Activated naive CD4-positive, alpha-beta T cell (primary cell): ENCODE results near the gene CD79A.

Source experiments
- DNase-seq, 4 experiments: peaks; one replicate each; lab custom pipeline; 2025; lab: John Stamatoyannopoulos, UW

Gene CD79A

GRCh38 chr19:41876847-41877832 is at the start of gene CD79A:
TSS of gene CD79A (plus strand) at chr19:41877279. CDS start at chr19:41877305, 26 bp downstream.
- no peak for DNase-seq

DNA sequence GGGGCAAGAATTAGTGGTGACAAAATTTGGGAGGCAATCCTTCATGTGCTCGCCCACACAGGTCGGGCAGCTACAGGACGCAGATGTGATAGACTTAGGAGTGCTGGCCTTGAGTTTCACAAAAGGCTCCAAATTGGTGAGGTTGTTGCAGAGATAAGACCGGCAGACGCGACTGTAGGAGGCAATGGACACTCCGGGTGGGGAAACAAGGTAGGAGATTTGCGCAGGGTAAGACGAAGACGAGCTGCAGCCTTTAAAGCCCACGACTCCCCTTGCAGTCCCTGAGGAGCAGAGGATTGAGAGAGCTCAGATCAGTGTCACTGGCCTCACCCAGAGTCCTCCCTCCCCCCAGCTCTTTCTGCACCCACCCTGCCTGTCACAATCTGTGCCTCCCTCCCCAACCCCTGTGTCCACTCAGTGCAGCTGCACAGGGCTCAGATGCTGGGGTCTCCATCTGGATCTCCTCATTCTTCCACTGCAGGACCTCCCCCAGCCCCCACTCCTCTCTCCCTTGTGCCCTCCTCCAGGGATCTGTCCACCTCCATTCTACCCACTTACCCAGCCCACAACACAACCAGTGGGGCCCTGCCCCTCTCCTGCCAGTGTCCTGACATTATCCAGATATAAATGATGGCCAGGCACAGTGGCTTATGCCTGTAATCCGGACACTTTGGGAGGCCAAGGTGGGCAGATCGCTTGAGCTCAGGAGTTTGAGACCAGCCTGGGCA is 38.9 kb upstream of the CD79A start:
- DNase-seq = no peak

DNA sequence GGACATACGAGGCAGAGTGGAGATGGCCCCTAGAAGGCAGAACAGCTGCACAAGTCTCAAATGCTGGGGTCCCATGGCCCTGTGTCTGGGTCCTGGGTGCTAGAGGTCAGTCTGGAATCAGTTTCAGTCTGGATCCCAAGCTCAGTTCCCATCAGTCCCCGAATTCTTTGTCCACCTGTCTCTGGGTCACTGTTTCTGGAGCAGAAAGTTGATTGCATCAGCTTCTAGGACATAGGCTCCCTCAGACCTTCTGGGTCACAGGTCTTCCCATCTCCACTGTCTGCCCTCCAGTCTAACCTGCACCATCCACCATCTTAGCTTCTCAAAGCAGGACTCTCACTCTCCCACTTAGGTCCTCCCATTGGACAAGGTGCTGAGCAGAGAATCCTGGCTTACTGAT is 37.9 kb upstream of the CD79A start:
- DNase-seq = no peak

GRCh38 chr19:41843371-41843770 is 33.7 kb upstream of the CD79A start:
- no peak for DNase-seq

GRCh38 chr19:41844601-41845000 is 32.5 kb upstream of the CD79A start, which contains the start of gene LYPD4:
TSS of gene LYPD4 (minus strand) at chr19:41844683. CDS start at chr19:41839285, 5,398 bp downstream.
- no peak for DNase-seq

GRCh38 chr19:41845001-41845050 is 32.3 kb upstream of the CD79A start, which contains the start of gene DMRTC2:
TSS of gene DMRTC2 (plus strand) at chr19:41845042. CDS start at chr19:41847429, 2,387 bp downstream.
- DNase-seq = no peak

- DNase-seq = no peak
Observed at GRCh38 chr19:41845051-41845590, 32.0 kb upstream of the CD79A start.

- no peak for DNase-seq
Observed at GRCh38 chr19:41847351-41848105, 29.6 kb upstream of the CD79A start.

GRCh38 chr19:41848666-41849065 is 28.4 kb upstream of the CD79A start:
- no peak for DNase-seq

- DNase-seq = no peak
Observed at GRCh38 chr19:41849067-41849466, 28.0 kb upstream of the CD79A start.

GRCh38 chr19:41850381-41850780 is 26.7 kb upstream of the CD79A start:
- no peak for DNase-seq

DNA sequence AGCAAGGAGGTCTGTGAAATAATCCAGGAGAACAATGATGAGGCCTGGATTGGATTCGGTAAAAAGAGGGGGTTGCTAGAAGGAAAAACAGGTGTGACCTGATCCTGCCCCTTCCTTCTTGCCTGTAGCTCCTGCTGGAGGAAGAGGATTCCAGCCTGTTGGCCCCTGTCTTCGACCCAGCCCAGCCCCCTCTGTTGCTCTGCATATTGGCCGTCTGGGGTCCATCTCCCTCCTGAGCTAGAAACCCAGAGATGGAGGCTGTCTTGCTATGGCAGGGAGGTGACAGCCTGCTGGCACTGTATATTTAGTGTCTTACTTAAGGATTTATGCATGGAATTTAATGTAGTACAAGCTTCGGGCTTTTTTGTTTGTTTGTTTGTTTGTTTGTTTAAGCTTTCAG is 25.6 kb upstream of the CD79A start:
- DNase-seq = no peak

- no peak for DNase-seq
Observed at GRCh38 chr19:41853344-41853743, 23.7 kb upstream of the CD79A start.

GRCh38 chr19:41853768-41854167 is 23.3 kb upstream of the CD79A start:
- no peak for DNase-seq

DNA sequence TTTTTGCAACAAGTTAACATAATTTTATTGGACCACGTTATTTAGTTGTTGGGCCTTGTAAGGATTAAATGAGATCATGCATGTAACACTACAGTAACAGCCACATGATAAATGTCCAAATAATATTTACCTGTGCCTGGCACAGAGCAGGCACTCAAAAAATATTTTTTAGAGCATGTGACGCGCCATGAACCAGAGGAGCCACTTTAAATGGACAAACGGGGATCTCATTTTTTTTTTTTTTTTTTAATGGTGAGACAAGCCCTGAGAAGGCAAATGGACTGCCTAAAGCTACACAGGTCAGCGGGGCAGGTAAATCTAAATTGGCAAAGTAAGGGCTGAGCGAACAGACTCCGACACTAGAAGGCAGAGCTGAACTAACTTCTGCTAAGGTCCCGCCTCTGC is 17.9 kb upstream of the CD79A start:
- DNase-seq = no peak

DNA sequence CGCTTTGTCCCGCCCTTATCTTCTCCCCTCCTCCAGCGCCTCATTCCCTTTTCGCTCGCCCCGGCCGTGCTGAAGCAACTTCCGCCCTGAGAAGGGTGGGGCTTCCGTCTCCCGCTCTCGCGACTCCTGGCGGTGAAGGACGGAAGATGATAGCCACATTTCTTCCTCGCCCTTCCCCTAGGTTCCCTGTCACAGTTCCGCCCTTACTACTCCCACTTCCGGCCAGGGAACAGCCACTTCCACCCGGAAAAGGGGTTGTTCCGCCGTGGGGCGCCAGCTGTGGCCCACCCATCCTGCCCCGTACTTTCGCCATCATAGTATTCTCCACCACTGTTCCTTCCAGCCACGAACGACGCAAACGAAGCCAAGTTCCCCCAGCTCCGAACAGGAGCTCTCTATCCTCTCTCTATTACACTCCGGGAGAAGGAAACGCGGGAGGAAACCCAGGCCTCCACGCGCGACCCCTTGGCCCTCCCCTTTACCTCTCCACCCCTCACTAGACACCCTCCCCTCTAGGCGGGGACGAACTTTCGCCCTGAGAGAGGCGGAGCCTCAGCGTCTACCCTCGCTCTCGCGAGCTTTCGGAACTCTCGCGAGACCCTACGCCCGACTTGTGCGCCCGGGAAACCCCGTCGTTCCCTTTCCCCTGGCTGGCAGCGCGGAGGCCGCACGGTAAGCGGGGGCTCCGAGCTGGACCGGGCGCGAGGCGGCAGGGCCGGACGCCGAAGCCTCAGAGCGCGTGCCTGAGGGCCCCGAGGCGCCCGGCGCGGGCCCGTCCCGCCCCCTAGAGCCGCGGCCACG is 17.3 kb upstream of the CD79A start, which contains the start of gene RPS19:
RPS19 (plus strand) TSS at position 638 of the 801 bp plus-strand sequence. CDS start 520 bp downstream, outside the sequence.
- DNase-seq = peak; percentile 93 to 97 (median 96)

GRCh38 chr19:41860419-41861115 is 16.5 kb upstream of the CD79A start:
- DNase-seq = no peak

- DNase-seq = no peak
Observed at GRCh38 chr19:41861116-41861768, 15.8 kb upstream of the CD79A start.

DNA sequence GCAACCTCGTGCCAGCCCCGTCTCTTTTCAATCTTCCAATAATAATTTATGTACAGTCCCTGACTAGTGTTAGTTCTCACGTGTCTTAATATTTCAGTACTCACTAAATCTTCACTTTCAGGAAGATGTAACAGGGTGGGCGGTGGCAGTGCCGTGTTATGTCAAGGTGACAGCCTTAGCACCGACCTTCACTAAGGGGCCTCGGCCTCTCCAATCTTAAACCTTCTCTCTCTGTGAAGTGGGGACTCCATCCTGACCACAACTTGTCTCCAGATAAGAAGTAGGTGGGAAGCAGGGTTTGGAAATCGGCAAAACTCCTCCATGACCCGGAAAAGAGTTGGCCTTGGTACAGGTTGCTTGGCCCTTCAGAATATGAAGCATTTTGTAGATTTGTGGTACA is 15.2 kb upstream of the CD79A start:
- no peak for DNase-seq

DNA sequence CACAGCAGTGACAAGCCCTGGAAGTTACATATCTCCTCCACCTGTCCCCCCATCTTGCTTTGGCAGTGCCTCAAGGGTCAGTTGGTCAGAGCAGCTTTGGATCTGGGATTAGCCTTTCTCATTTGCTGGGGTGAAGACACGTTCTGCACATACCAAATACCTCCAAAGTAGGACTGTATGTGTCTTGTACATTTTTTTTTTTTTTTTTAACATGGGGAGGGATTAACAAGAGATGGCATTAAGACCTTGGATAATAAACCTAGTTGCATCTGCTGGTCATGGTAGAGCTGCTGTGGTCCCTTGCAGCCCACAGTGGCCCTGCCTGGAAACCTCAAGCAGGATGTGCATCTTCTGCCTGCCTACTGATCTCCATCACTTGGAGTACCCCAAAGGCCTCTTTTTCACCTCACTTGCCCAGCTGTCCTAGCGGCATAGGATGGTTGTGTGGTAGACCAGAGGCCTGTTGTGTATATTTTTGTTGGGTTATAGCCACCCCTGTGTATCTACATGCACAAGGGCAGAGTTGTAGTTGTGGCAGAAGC is 14.6 kb upstream of the CD79A start:
- no peak for DNase-seq
